ENCODE data around the gene SLC24A3.

DNA sequence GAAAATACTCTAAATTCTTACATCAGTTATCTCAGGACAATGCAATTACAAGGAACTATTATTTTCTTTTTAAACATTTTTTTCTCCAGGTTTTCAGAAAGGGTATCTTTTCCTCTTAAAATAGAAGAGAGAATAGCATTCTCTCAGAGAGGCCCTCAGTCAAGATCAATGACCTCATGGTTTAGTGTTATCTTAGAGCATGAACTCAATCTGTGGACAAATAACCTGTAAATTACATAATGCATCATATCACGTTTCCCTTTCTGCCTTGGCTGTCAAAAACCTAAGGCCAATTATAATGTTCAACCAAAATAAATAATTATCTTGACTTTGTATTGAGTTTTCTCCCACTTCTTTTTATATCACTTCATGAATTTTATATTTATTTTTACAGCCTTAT, 202.2 kb downstream of the SLC24A3 start:
- TF ChIP-seq ZBTB1 (tag by site-specific recombination; IDR thresholded peaks at IDR 0.05) (no peak), ZNF558 (tag by site-specific recombination; IDR thresholded peaks at IDR 0.05) (no peak), ZNF157 (tag by site-specific recombination; IDR thresholded peaks at IDR 0.05) (no peak), ZNF174 (tag by site-specific recombination; IDR thresholded peaks at IDR 0.05) (no peak), ZNF175 (tag by site-specific recombination; IDR thresholded peaks at IDR 0.05) (no peak), SP2 (tag by site-specific recombination; IDR thresholded peaks at IDR 0.05) (no peak)
- TF ChIP-seq, protein P1, sequence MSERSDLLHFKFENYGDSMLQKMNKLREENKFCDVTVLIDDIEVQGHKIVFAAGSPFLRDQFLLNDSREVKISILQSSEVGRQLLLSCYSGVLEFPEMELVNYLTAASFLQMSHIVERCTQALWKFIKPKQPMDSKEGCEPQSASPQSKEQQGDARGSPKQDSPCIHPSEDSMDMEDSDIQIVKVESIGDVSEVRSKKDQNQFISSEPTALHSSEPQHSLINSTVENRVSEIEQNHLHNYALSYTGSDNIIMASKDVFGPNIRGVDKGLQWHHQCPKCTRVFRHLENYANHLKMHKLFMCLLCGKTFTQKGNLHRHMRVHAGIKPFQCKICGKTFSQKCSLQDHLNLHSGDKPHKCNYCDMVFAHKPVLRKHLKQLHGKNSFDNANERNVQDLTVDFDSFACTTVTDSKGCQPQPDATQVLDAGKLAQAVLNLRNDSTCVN (tag by site-specific recombination; optimal IDR thresholded peaks at IDR 0.05): no peak
- TF ChIP-seq, protein P2, sequence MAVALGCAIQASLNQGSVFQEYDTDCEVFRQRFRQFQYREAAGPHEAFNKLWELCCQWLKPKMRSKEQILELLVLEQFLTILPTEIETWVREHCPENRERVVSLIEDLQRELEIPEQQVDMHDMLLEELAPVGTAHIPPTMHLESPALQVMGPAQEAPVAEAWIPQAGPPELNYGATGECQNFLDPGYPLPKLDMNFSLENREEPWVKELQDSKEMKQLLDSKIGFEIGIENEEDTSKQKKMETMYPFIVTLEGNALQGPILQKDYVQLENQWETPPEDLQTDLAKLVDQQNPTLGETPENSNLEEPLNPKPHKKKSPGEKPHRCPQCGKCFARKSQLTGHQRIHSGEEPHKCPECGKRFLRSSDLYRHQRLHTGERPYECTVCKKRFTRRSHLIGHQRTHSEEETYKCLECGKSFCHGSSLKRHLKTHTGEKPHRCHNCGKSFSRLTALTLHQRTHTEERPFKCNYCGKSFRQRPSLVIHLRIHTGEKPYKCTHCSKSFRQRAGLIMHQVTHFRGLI (tag by site-specific recombination; IDR thresholded peaks at IDR 0.05): no peak
- TF ChIP-seq, protein P3, sequence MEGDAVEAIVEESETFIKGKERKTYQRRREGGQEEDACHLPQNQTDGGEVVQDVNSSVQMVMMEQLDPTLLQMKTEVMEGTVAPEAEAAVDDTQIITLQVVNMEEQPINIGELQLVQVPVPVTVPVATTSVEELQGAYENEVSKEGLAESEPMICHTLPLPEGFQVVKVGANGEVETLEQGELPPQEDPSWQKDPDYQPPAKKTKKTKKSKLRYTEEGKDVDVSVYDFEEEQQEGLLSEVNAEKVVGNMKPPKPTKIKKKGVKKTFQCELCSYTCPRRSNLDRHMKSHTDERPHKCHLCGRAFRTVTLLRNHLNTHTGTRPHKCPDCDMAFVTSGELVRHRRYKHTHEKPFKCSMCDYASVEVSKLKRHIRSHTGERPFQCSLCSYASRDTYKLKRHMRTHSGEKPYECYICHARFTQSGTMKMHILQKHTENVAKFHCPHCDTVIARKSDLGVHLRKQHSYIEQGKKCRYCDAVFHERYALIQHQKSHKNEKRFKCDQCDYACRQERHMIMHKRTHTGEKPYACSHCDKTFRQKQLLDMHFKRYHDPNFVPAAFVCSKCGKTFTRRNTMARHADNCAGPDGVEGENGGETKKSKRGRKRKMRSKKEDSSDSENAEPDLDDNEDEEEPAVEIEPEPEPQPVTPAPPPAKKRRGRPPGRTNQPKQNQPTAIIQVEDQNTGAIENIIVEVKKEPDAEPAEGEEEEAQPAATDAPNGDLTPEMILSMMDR (tag by site-specific recombination; IDR thresholded peaks at IDR 0.05): no peak
